B cell (primary cell): ENCODE data around the gene PHPT1.
"Not testable (repeated sequence)": the region's sequence is repeated elsewhere in the genome, so short reads cannot be mapped to it uniquely, and the experiment has no call there.

ENCODE experiments used
- CTCF ChIP-seq: fragments of 200-600 bp; IDR thresholded peaks from one replicate; pipeline ENCODE4 v1.8.0; 2022; ENCODE audit warnings: antibody characterized with exemption, mild to moderate bottlenecking
- EZH2 ChIP-seq: IDR thresholded peaks from 2 replicates; pipeline ENCODE4 v1.6.1; 2012; ENCODE audit warnings: borderline replicate concordance, low read depth, mild to moderate bottlenecking, moderate library complexity, low read length; ENCODE audit not compliant: insufficient read depth, poor library complexity, severe bottlenecking

- TF ChIP-seq CTCF, EZH2: not testable (repeated sequence)
These were observed 17.8 kb downstream of the PHPT1 start for GRCh38 chr9:136866898-136867421.
